HK-2 (cell line): ENCODE data around the gene EPHB1.
"Not testable (repeated sequence)": the region's sequence is repeated elsewhere in the genome, so short reads cannot be mapped to it uniquely, and the experiment has no call there.

Experiments
- DNase-seq: peaks from one replicate; pipeline ENCODE4 v3.0.0-alpha.2; 2018; ENCODE audit not compliant: unreplicated experiment

The EPHB1 gene

DNA sequence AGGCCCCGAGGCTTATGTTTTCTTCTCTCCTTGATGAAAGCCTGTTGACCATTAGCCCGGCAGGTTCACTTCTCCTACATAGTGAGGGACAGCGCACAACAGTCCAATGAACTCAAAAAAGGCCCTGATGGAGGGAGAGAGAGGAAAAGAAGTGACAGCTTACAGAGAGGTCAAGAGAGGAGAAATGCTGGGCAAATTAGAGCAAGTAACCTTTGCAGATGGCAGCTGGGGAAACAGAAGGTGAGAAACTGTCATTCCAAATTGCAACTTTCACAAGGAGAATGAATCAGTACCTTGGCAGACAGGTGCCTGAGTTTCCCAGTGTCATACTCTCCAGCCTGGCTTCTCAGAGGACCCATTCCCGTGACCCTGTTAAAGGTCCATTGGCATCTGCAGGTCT, 252.0 kb downstream of the EPHB1 start:
- no peak for DNase-seq

DNA sequence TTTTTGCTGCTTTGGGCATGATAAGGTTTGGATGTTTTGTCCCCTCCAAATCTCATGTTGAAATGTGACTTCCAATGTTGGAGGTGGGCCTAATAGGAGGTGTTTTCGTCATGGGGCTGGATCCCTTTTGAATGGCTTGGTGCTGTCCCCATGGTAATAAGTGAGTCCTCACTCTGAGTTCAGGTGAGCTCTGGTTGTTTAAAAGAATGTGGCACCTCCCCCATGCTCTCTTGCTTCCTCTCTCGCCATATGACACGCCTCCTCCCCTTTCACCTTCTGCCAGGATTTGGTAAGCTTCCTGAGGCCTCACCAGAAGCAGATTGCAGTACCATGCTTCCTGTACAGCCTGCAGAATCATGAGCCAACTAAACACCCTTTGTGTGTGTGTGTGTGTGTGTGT, 255.5 kb downstream of the EPHB1 start:
- DNase-seq = no peak

DNA sequence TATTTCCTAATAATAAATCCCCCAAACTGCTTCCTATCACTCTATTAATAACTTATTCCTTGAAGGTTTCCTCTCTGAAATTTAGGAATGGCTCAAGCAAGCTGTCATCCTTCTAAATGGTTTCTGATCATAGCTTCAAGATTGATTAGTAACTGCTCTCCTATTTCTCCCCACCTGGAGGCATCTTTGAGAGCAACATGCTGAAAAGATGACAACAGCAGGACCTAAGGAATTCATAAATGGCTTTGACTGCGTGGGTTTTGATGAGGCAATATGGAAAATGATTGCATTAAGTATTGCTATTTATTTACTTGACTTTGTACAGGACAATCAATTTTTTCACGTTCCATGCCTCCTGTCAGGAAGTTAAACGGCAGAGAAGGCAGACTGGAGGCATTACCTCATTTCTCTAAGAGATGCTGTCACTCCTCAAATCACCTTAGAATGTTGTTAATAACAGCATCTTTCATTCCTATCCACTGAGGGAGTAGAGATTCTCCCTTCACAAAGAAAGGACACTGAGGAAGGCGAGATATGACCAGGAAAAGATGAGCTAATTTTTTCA, 256.4 kb downstream of the EPHB1 start:
- no peak for DNase-seq

DNA sequence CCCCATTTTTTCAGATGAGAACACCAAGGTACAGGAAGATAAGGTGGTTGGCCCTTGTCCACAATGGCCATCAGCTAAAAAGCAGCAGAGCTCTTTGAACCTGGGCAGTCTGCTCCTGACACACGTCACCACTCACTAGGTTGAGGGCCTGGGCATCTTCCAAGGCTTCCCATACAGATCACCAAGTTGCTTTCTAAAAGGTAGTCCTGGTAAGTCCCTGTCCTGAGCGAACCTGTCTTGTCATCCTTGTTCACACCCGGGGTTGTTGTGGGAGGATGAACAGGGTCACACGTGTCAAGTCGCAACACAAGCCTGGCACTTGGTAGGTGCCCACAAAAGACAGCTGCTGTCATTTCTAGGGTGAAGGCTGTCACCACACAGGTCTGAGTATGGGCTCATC, 260.4 kb downstream of the EPHB1 start:
- DNase-seq = no peak

DNA sequence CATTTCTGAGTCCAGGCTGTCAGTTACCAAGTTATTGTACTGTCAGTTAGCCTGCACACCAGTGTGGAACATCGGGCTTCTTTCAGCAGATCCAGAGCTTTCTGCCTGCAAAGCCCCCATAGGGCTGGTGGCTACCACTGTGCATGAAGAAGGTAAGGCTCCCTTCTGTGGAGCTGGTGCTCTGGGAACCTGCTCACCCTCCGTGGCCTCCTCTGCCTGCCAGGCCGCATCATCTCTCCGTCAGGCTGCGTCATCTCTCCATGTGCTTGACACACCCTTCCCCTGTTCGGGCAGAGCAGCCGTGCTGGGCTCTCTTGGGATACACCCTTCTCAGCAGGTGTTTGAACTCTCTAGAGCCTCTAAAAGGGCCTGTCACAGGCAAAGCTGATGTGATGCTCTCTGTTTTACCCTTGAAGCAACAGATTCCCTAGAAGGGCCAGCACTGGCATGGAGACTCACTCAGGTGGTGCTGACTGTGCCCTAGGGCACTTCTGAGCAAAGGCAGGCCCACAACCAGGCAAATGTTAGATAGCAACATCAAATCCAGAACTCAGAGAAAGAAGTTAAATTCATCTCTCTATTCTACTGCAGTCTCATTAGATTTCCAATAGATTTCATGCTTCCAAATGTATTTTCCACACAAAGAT, 261.1 kb downstream of the EPHB1 start:
- DNase-seq = no peak

DNA sequence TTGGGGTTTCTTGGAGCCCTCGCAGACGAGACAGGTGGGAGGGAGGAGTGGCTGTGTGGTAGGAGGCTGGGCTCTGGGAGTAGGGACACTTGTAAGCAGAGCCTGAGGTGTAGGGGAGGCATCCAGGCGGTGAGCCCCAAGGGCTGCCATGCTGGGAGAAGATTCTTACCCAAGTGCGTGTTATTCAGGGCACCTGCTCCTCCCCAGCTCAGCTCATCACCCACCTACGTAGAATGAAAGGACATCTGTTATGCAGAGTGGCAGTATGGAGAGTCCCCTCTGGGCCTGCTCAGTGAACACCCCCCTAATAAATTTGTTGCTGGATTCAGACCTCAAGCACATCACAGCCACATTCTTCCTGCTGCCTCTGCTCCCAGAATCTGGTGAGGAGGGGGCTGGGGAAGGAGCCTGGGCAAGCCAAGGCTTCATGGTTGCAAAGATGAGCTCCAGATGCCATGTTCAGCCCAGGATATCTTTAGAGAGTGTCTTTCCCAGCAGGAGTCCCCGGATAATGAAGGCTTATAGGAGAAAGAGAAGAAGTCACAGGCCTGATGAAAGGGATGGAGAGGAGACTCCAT, 261.8 kb downstream of the EPHB1 start:
- DNase-seq = no peak

DNA sequence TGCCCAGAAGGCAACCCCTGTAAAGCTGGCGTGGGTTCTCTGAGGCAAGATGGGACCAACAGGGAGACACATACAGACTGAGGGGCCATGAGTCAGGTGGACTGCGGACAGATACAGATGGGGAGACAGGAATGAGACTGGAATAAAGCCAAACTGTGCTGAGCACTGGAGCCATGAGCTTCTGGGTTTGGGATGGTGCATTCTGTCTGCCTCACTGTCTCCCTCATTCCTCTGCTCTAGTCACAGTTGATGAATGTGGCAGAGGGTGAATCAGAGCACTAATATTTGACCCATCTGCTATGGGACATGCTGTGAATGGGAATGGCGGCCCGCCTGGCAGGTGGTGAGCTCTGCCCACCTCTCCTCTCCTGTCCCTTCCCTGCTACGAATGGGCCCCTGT, 262.9 kb downstream of the EPHB1 start:
- no peak for DNase-seq

DNA sequence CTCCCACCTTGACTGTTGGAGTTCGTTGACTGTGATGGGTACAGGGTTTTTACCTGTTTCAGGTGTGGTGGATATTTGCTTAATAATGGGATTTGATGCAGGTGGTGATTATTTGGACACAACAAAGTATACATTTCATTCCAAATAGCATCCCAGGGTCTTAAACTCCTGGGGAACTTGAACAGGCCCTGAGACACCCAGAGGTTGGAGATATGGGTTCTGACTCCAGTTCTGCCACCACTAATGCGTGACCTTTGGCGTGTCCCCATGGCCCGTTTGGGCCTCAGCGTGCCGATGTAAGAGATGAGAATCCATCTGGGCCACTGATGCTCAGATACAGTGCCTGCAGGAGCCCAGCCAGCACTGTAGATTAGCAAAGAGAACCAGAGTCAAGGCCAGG, 264.5 kb downstream of the EPHB1 start:
- DNase-seq = no peak

DNA sequence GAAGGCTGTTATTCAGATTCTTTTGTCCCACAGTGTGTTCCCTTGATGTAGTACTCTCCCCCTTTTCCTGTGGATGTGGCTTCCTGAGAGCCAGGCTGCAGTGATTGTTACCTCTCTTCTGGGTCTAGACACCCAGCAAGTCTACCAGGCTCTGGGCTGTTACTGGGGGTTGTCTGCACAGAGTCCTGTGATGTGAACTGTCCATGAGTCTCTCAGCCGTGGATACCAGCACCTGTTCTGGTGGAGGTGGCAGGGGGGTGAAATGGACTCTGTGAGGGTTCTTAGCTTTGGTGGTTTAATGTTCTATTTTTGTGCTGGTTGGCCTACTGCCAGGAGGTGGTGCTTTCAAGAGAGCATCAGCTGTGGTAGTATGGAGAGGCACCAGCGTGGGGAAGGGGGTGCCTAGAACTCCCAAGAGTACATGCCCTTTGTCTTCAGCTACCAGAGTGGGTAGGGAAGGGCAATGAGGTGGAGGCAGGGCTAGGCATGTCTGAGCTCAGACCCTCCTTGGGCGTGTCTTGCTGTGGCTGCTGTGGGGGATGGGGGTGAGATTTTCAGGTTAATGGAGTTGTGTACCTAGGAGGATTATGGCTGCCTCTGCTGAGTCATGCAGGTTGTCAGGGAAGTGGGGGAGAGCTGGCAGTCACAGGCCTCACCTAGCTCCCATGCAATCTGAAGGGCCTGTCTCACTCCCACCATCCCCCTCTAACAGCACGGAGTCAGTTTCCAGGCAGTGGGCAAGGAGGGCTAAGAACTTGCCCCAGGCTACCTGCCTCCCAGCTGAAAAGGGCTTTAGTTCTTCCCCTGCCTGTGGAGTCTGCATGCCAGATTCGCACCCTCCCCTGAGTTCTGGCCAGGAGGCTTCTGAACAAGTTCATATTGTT, 272.0 kb downstream of the EPHB1 start:
- DNase-seq = not testable (repeated sequence)

DNA sequence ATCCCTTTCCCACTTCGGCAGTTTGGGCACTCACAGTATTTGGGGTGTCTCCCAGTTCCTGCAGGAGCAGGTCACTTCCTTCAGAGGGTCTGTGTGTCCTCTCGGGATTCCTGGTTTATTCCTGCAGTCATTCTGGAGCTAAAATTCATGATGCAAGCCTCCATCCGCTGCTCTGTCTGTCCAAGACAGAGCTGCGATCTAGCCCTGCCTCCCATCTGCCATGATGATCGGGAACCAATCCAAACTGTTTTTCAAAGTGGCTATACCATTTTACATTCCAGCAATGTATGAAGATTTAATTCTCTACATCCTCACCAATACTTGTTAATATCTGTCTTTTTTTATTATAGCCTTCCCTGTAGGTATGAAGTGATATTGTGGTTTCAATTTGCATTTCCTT, 273.0 kb downstream of the EPHB1 start:
- no peak for DNase-seq

DNA sequence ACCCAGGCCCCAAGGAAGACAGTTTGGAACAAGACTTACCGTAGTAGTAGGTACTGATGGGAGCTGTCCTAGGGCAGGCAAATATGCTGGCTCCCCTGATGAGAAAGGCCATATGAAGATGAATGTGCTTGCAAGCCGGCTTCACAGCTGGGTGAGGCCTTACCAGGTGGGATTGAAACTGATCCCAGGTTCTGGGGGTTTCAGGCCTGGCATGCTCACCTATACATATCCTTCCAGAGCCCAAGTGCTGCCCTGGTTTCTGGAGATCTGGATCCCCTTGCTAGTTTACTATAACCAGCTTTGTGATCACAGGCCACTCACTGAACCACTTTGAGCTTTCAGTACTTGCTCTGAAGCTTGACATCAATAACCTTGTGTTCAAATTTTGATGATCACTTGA, 274.3 kb downstream of the EPHB1 start:
- DNase-seq = no peak

DNA sequence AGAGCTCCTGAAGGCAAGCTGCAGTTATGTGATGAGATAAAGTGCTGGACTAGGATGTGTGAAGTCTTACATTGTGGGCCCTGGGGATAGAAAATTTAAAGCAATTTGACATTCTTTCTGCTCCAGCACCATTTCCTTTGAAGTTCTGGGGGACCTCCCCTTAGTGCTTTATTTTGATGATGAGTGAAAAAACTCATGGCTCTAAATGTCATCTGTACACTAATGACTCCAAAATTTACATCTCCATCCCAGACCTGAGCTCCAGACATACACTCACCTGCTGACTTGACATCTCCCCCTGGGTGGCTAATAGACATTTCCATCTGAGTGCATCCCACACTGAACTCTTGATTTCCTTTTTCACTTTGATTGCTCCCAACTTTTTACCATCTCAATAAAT, 276.4 kb downstream of the EPHB1 start:
- DNase-seq = no peak

DNA sequence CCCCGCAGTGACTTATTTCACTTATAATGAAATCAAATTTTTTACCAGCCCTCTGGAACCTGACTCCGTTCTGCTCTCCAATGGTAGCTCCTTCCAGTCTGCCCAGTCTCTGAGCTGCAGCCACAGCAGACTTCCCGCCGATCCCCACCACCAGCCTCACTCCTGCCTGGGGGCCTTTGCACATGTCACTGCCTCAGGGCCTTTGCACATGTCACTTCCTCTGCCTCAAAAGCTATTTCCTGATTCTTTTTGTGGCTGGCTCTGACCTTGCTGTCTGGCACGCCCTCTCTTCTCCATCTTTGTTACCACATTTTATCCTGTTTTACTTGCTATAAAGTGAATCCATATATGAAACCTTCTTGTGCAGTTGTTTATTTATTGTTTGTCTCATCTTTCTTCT, 277.4 kb downstream of the EPHB1 start:
- DNase-seq = no peak

DNA sequence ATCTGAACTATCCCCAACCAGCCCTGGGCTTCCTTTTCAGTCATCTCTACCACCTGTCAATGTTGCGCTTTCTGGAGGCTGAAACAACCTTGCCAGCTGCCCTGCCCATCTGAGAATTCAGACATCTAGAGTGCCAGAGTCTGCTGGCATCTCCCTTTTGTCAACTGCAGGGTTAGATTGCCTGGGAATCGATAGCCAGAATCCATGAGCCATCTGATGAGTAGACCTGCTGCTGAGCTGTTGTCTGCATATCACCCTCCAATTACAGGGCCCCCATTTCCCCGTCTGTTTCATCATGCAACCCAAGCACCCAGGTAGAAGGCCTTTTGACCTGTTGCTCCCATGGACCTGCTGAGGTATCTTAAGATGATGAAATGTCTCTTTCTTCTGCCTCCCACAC, 280.1 kb downstream of the EPHB1 start:
- no peak for DNase-seq

DNA sequence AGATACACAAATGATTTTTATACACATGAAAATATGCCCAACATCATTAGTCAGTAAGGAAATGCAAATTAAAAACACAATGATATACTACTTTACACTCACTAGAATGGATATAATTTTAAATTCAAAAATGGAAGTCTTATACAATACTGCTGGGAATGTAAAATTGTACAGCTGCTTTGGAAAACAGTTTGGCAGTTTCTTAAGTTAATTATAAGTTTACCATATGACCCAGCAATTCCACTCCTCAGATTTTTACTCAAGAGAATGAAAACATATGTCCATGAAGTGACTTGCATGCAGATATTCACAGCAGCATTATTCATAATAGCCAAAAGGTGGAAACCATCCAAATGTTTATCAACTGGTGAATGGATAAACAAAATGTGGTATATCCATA, 281.3 kb downstream of the EPHB1 start:
- DNase-seq = no peak

DNA sequence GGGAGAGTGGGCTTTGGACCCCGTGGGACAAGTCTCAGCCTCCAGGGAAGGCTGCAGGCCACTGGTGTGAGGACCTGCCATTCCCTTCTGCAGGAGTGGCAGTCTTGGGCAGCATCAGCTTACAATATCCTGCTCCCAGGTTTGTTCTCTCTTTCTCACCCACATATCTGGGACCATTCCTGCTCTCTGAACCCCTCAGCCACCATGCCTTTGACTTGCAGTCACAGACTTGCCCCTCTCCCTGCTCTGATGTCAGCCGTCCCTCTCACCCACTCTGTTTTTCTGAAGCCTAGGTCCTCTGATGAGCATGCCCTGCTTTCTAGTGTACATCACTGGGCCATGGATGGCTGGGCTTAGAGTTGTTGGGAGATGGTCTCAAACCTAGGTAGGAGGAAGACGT, 282.1 kb downstream of the EPHB1 start:
- no peak for DNase-seq

DNA sequence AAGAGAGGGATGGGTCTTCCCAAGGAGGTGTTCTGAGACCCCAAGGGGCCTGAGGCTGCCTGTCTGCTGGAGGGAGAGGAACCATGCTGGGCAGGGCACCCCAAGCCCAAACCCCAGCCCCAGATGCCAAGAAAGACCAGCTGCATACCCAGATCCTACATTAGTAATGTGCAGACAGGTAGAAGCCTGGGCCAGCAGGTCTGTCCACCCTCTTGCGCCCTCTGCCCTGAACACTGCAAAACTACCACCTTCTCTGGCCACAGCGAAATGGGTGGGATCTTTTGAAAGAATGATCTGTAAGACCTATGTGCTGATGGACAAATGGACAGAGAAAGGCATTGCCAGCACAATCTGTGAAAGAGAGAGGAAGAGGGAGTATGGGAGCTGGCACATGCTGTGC, 283.2 kb downstream of the EPHB1 start:
- no peak for DNase-seq

DNA sequence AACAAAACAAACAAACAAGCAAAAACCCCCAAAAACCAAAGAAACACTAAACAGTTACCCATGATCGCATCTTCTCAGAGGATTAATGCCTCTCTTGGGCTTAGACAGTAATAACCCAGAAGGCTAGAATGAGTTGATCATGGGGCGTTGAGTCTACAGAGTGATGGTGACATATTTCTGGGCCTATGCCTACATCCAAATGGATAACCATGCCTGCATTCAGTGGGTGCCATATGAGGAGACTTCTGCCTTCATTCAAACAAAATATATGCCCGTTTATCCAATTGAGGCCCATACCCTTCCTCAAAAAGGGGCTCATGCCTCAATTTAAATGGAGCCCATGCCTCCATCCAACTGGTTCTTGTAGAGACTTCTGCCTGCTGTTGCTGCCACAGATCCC, 284.0 kb downstream of the EPHB1 start:
- no peak for DNase-seq

DNA sequence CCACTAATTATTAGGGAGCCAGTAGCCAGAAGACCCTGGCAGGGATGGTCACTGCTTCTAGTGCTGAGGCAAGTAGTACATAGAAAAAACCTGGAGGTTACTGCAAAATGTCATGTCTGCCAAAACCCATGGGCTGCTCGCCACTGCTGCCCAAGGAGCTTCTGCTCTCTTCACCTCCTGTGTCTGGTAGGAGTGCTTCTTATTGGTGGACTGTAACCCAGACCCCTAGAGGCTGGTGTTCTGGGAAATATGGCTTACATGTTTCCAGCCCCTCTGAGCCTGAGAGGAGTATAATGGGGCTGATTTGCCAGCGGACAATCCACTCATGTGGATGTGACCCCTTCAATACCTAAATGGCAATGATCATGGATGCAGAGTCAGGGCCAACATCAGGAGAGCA, 286.4 kb downstream of the EPHB1 start:
- no peak for DNase-seq

DNA sequence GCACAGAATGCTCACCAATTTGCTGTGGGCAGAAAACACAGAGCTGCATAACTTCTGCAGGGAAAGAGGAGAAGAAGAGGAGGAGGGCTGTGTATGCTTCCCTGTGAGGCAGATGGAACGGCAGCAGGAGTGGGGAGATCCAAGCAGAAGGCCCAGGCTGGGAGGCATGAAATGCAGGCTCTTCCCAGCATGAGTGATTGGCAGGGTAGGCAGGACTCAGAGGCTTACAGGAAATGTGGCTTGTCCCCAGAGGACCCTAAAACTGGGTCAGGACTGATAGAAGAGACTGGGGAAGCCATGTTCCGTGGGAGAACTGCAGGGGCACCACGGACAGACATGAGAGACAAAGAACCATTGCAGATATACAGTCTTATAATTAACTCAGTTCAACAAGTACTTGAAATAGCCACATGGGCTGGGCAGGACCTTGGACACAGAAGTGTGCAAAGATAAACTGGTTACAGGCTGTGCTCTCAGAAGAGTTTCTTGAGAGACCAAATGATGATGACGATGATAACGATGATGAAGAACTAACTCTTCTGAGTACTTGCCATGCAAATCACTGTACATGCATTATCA, 286.9 kb downstream of the EPHB1 start:
- no peak for DNase-seq

DNA sequence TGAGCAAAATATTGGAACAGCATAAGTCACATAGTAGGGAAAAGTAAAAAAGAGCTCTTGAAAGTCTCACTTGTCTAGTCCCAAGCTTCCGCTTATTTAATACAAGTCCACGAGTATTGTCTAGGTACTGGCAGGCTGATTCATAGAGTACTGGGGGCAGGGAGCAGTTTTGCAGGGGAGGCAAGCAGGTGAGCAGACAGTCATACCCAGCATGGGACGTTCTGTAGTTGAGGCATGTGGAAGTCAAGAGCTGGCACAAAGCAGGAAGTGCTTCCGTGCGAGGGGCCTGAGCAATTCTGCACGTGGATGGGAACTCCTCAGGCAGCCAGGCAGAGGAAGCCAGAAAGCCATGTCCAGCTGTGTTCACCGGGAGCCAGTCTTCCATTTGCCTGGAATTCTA, 287.6 kb downstream of the EPHB1 start:
- DNase-seq = no peak

DNA sequence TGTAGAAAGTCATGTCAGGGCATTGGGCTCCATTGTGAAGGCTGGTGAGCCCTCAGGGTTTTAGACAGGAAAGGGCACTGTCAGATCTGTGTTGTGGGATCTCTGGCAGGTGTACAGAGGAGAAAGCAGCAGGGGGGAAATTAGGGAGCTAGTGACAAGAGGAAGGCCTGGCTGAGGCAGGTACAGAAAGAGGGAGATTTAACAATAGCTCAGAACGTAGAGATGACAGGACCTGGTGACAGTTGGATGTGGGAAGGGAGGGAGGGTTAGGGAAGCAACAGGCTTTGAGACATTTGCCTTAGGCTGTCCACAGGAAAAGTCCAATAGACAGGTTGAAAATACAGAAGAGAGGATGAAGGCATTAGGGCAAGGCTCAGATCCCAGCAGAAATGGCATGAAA, 288.1 kb downstream of the EPHB1 start:
- DNase-seq = no peak

DNA sequence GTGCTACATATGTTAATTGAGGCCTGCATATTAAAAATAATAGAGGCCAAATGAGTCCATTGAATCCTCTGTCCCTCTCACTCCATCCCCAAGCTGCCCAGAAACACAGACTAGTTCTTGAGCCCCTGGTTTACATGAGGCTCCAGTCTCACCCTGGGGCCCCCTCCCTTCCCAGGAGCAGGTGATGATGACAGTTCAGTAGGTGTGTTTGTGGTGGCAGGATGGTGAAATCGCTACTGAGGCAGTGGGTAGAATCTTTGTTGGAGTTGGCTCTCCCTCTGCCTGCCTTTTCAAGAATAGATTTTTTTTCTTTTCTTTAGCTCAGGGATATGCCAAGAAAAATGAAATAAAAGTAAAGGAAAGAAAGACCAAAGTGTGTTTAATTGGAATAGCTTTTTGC, 288.7 kb downstream of the EPHB1 start:
- no peak for DNase-seq
